HPDE6-E6E7 (cell line): ENCODE measurements around the gene LSM7.
"Not testable (repeated sequence)": the region's sequence is repeated elsewhere in the genome, so short reads cannot be mapped to it uniquely, and the experiment has no call there.

Experiments
- DNase-seq: peaks from one replicate; pipeline ENCODE4 v3.0.0; 2011; ENCODE audit warnings: missing footprints; ENCODE audit errors: extremely low spot score

LSM7 gene

DNA sequence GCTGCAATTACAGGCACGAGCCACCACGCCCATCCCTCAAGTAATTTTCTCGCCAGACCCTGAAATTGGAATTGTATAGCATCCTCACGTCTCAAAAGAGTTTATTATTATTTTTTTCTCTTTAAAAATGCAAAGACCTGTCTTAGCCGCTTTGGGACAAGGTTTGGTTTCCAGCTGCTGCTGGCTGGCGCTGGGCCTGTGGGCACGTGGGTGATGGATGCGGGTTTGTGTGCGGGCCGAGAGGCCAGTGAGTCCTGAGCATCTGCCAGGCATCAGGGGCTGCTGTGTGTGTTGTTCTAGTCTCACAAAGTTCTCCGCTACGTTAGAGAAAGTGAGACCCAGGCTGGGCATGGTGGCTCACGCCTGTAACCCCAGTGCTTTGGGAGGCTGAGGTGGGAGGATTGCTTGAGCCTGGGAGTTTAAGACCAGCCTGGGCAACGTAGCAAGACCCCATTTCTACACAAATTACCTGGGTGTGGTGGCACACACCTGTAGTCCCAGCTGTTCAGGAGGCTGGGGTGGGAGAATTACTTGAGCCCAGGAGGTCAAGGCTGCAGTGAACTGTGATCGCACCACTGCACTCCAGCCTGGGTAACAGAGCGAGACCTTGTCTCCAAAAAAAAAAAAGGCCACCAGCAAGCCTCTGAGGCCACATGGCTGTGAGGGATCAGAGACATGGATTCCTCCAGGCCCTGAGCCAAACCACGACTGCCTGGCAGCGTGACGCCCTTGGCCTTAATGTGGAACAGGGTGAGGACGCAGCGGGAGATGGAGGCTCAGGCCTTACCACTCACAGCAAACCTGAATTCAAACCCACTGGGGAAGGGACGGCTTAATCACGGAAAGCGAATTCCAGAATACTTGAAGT is 27.0 kb upstream of the LSM7 start:
- no peak for DNase-seq

DNA sequence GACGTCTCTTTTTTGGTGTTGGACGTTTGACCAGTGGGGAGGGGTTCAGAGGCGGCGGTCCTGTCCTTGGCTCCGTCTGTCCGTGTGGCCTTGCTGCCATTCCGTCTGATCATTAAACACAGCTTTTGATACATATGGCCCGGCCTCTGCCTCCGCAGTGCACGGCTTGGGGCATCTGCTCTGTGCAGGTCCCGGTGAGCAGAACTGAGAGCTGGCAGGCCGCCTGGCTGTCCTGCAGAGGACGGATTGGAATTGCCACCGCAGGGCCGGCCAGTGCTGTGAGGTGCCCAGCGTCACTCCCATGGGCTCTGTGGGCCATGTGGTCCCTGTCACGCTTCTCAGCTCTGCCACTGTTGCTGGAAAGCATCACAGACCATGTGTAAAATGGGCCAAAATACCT is 26.3 kb upstream of the LSM7 start:
- no peak for DNase-seq

DNA sequence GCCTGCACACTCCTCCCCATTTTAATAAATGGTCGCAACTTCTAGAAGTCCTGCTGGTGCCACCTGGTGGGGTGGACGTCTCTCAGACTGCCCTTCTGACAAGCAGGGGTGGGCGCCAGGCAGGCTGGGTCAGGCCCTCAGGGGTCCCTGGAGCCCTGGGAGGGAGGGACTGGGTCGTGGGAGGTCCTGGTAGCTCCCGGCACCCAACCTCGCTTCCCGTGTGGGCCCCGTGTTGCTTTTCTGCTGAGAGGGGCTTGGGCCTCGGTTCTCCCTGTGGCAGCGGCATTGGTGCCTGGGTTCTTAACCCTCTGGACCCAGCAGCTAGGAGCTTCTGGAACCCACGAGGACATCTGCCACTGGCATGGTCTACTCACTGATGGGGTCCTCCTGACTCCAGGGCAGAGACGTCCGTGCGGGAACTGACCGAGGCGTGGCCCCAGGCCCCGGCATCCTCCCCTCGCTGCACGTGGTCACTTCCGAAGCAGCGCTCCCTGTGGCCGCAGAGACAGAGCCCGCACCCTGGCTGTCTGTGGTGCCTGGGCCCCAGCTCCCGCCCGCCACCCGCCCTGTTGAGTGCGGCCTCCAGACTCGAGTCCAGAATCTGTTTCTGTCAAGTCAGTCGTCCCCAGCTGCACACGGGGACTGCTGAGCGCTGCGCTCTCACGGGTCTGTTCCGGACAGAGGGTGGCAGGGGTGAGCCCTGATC is 25.7 kb upstream of the LSM7 start:
- no peak for DNase-seq

DNA sequence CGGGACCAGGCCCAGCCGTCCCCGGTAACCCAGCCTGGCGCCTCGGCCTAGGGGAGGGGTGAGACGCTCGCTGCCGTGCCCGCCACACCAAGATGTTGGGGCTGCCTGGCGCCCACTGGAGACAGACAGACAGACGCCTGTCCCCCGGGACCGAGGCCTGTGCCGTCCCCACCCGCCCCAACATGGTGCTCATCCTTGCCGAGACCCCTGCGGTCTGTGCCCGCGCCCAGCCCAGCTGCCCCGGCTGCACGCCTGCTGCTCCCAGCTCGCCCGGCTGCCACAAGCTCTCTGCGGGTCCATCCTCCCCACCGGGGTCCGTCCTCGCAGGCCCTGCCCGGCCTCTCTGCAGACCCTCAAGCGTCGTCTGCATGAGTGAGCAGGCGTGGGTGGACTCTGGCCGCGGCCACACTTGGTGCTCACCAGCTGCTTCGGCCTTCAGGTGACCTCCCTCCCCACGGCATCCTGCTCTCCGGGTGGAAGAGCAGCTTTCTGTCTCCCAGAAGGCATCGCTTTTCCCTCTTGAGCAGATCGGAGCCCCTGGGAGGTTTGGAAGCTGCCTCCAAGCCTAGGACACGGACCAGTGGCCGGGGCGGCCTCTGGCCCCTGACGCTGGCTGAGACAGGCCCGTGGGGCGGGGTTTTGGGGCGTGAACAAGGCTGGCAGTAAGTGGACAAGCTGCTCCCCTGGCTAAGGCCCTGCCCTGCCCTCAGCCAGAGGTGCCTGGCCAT is 24.9 kb upstream of the LSM7 start:
- no peak for DNase-seq

DNA sequence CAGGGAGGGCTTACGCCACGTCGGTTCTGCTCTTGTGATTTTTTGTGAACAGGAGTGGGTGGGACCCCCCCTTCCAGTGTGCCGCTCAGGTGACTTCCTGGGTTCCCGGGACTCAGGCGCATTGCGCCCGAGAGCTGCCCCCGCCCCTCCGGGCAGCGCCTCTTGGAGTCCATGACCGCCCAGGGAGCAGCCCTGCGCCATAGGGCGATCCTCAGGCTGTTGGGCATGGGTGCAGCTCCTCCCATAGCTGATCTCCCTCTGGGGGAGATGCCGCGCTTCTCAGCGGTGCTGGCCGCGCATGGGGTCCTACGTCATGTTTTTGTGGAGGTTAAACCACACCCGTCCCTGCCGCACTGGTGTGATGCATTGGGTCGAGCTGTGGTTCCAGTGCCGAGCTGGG is 23.7 kb upstream of the LSM7 start:
- no peak for DNase-seq

DNA sequence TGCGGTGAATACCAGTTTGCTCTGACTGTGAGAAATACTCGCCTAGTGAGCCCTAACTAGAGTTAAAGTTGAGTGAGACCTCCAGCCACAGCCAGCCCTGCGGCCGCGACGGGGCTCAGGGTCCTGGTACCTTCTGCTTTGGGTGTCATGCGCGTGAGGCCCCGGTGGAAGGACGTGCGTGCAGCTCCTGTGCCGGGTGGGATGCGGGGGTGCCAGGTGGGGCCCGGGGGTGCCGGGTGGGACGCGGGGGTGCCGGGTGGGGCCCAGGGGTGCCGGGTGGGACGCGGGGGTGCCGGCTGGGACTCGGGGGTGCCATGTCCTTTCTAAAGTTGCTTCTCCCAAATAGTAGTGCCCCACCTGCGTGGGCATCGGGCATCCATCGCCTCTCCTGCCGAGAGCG is 23.2 kb upstream of the LSM7 start:
- DNase-seq, result no peak

DNA sequence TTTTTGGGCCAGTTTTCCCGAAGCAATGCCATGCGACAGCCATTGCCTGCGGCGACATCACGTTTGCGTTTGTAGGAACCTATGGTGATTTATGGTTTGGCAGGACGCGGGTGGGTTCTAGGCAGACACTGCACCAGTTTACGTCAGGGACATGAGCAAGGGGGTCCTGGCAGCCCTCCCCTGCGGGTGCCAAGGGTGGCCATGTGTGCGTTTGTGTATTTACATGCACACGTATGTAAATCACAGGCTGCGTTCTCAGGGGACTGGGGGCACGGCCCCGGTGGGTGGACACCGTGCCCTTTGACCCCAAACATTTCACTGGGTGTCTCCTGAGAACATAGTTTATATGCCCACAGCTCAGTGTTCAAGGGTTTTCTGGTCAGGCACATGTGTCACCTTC is 22.3 kb upstream of the LSM7 start:
- no peak for DNase-seq

DNA sequence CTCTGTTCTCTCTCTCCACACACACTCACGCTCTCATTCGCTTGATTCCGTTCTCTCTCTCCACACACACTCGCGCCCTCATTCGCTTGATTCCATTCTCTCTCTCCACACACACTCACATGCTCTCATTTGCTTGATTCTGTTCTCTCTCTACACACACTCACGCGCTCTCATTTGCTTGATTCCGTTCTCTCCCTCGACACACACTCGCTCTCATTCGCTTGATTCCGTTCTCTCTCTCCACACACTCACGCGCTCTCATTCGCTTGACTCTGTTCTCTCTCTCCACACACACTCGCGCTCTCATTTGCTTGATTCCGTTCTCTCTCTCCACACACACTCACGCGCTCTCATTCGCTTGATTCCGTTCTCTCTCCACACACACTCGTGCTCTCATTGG is 21.4 kb upstream of the LSM7 start:
- DNase-seq, result not testable (repeated sequence)

DNA sequence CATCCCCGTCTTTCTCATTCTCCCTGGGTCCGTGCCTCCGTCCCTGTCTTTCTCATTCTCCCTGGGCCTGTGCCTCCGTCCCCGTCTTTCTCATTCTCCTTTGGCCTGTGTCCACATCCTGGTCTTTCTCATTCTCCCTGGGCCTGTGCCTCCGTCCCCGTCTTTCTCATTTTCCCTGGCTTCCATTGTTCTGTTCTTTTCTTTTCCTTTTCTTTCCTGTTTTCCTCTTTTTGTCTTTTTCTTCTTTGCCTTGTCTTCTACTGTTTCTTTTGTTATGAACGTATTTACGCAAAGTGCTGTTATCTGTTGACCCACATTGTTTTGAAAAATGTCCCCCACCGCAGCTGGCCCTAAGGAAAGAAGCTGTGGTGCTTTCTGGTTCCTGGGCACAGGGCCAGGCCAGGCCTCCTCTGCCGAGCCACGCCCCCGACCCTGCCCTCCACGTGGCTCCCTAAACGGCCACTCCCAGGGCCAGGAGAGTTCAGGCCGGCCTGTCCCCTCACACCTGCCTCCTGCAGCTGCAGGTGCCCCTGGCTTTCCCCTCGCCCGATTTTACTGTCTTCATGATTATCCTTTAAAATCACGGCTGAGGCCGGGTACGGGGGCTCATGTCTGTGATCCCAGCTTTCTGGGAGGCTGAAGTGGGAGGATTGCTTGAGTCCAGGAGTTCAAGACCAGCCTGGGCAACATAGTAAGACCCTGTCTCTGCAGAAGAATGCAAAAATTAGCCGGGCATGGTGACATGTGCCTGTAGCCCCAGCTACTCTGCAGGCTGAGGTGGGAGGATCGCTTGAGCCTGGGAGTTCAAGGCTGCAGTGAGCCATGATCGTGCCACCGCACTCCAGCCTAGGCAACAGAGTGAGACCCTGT is 17.6 kb upstream of the LSM7 start:
- DNase-seq, result no peak

DNA sequence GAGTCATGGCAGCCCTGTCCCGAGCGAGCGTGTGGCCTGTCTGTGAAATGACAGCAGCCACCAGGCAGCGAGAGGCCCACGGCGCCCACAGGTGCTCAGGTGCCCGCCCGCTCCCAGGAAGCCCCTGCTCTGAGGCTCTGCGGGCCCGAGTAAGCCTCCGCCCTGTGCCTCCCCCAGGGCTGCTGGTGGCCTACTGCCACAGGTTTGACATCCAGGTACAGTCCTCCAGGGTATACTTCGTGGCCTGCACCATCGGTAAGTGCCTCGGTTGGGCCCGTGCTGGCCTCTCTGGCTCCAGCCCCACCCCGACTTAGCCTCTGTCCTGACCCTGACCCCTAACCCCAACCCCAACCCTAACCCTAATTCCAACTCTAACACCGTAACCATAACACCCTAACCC is 16.7 kb upstream of the LSM7 start:
- no peak for DNase-seq

DNA sequence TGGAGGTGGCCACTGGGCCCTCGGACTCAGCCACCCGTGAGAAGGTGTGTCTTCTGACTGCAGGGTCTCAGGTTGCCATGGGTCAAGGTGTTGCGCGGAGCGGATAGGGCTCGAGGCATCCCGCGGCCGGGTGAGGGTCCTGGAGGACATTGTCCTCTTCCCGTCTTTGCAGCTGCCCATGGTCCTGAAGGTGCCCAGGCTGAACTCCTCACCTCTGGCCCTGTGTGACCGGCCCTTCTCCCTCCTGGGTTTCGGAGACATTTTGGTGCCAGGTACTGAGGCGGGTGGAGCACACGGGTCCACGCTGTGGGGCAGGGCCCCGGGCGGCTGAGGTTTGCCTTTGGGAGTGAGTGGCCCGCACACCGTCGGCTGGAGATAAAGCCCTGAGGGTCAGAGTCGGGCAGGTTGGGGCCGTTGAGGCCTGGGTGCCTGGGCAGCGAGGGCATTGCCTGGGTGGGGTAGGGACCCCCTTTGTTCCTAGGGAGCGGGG is 16.0 kb upstream of the LSM7 start:
- no peak for DNase-seq

DNA sequence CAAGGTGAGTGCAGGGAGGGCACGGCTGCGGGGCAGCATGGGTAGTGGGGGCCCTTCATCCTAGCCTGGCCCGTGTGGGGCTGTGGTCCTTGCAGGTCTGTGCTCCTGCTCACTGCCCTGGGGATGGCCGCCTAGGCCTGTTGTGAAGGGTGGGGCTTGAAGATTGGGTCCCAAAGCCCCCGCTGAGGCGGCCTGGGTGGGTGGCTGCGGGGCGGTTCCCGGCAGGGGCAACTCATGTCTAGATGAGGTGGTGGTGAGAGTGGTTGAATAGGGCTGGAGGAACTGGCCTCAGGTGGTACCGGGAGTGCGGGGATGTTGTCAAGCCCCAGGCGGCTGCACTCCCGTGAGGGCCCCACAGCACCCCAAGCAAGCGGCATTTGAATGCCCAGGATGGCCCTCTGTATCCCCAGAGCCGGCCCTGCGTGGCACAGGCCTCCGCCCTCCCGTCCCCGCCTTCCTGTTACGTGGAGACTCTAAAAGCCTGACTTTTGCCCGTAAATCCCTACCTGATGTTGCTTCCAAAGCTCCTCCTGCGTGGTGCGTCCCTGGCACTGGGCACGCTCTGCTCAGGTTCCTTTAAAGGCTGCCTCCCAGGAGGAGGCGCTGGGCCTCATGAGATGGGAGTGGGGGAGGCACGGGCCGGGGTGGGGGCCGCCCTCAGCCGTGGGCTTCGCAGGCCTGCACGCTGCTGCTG is 15.1 kb upstream of the LSM7 start:
- DNase-seq, result no peak

DNA sequence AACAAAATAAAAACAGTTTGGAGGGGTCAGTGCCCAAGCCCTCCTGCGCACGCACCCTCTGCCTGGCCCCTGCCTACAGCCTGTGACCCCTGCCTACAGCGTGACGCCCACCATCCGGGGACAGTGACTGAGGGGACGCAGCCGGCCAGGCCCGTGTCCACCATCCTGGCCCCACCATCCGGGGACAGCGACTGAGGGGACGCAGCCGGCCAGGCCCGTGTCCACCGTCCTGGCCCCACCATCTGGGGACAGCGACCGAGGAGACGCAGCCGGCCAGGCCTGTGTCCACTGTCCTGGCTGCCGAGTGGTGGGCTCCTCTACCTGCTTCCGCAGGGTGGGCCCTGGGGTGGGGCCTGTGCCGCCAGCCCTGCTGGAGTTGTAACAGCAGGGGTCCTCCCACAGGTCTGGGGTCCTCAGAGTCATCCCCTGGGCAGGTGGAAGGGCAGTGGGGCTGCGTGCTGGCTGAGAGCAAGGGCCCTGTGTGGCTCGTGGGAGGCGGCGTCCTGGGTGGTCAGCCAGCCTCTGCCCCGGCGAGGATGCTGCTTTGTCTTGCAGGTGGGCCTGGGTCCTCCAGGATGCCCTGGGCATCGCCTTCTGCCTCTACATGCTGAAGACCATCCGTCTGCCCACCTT is 14.4 kb upstream of the LSM7 start:
- DNase-seq, result no peak

DNA sequence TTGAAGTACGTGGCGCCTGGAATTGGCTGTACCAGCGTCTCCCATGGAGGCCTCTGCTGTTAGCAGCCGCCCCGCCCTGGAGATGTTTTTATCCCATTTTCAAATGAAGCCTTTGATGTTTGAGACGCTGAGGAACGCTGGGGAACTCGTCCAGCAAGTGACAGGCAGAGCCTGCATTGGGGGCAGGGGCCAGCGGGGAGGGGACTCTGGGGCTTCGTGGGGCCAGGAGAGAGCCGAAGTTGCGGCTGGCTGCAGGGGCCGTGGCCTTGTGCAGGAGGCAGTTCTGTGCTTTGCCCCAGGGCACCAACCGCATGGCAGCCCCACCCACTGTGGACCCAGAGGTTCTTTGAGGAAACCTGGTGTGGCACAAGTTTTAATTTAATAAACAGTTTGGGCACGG is 13.6 kb upstream of the LSM7 start:
- no peak for DNase-seq

DNA sequence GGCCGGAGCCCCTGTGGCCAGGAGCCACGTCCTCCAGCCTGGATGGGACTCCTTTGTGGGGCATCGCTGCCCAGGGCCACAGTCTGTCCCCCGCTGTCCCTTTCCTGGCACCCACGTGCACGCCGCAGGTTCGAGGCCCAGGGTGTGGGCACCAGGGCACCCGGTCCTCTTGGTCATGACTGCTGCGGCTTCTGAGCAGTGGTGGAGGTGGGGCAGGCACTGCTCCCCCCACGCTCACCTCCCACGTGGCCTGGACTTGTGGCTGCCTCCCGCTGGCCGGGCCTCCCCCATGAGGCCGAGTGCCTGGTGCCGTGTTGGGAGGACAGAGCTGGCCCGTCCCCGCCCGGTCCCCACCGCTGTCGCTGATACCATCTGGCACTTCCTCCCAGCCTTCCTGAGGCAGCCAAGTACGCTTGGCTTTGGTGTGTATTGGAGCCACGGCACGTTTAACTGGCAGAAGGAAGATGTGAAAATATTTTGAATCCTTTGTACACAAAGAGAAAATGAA is 12.9 kb upstream of the LSM7 start:
- DNase-seq, result no peak

DNA sequence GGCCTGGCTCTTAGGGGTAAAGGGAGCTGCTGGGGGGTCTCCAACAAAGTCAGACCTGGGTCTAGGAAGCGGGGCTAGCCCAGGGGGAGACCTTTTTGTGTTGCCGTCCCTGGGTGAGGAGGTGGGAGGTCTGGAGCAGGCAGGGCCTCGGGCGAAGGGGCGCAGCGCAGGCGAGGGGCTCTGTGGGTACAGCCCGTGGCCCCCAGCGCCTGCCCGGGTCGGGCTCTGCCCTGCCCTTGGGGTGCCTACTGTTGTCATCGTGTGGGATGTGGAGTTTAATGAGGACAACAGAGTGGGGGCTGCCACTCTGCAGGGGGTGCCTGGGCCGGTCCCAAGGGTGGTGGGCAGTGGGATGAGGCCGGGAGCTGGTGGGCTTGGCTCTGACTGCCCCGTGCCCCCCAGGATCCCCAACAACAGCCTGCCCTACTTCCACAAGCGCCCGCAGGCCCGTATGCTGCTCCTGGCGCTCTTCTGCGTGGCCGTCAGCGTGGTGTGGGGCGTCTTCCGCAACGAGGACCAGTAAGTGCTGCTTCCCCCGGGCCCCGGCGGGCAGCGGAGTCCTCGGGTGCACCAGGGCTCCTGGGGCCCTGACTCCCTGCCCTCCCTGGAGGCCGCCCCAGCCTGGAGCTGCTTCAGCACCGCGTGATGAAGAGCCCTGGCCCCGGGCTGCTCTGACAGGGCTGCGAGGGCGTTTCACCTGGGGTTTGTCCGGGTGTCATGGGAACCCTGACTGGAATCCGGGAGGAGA is 12.3 kb upstream of the LSM7 start:
- no peak for DNase-seq

DNA sequence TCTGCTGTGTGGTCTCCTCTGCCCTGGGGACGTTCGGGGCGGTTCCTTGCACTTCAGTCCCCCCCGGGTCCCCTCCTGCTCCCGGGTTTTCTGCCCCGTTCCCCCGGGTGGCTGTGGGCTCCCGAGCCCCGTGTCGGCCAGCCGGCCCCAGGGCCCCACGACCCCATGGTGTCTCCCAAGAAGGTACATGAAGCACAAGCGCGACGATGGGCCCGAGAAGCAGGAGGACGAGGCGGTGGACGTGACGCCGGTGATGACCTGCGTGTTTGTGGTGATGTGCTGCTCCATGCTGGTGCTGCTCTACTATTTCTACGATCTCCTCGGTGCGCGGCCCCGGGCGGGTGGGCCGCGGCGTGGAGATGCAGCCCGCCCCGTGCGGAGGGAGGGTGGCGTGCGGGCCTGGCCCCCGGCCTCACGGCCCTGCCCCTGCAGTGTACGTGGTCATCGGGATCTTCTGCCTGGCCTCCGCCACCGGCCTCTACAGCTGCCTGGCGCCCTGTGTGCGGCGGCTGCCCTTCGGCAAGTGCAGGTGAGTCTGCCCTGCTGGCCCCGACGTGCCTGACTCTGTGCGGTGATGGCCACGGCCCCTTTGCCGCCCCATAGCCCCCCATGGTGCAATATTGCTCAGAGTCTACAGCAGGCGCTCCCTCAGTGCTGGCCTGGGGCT is 11.4 kb upstream of the LSM7 start:
- no peak for DNase-seq

DNA sequence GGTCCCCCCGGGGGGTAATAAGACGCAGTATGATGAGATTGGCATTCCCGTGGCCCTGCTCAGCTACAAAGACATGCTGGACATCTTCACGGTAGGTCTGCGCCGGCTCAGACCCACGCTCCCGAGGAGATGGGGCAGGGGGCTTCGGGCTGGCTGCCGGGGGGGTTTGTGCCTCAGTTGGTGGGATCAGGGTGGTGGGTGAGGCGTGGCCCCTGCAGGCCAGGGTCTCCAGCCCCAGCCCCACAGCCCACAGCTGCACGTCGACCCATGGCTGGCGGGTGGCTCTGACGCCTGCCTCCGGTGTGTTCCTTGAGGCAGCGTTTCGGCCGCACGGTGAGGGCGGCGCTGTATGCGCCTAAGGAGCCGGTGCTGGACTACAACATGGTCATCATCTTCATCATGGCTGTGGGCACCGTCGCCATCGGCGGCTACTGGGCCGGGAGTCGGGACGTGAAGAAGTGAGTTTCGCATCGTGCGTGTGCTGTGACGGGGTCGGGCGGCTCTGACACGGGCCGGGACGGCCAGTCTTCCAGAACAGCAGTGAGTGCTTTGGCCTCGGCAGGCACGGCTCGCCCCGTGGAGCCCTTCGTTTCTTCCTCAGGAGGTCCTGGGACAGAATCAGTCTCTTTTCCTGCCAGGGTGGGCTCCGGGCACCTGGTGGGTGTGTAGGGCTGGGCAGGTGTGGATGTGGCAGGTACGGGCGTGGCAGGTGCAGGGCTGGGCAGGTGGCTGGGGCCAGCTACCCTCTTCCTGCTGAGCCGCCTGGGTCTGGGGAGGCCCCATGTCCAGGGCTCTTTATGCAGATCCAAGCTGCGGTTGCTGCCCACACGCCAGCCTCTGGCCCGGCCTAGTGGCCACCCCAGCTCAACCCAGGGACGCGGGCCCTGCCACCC is 10.6 kb upstream of the LSM7 start:
- DNase-seq, result no peak
